ENCODE measurements around the gene OR4K17. TPM values are rescaled to one million over a fixed set of nuclear protein-coding genes. Genes with fewer than 3 reads are reported as not detected.

Gene OR4K17
- total RNA-seq, 1 donor from 2014 or later, result not detected

GRCh38 chr14:20116748-20117147 lies 6.2 kb downstream of the OR4K17 start:
- no peak for TF ChIP-seq CTCF (IDR thresholded peaks at IDR 0.05; ENCODE audit: unreplicated experiment)
- H3K36me3 Mint-ChIP-seq (ENCODE audit: insufficient read depth), result peaks cover 6% of the 10 kb centered on the region

GRCh38 chr14:20118795-20119194 lies 8.3 kb downstream of the OR4K17 start:
- Mint-ChIP-seq H3K36me3 (ENCODE audit: insufficient read depth) (peaks cover 4% of the 10 kb centered on the region), H3K27me3 (no peaks in the 10 kb centered on the region), H3K4me1 (ENCODE audit: low read depth) (no peaks in the 10 kb centered on the region), H3K4me3 (ENCODE audit: low read depth) (no peak overlapping the region), H3K27ac (no peak overlapping the region), H3K9me3 (ENCODE audit: low read depth) (peaks cover 63% of the 10 kb centered on the region)
- no peak for DNase-seq (ENCODE audit: low spot score, unreplicated experiment)
- TF ChIP-seq CTCF (IDR thresholded peaks at IDR 0.05; ENCODE audit: unreplicated experiment), result no peak

More at GRCh38 chr14:20116748-20117147, 6.2 kb downstream of the OR4K17 start:
- no peak for DNase-seq (ENCODE audit: low spot score, unreplicated experiment)
- H3K4me3 Mint-ChIP-seq (ENCODE audit: low read depth), result no peak overlapping the region
- peaks cover 58% of the 10 kb centered on the region for H3K9me3 Mint-ChIP-seq (ENCODE audit: low read depth)
- no peaks in the 10 kb centered on the region for H3K4me1 Mint-ChIP-seq (ENCODE audit: low read depth)
- H3K27me3 Mint-ChIP-seq, result no peaks in the 10 kb centered on the region
- no peak overlapping the region for H3K27ac Mint-ChIP-seq

GRCh38 chr14:20138520-20138919 lies 28.0 kb downstream of the OR4K17 start, which contains the start of gene OR4N5:
TSS of gene OR4N5 (plus strand) at chr14:20138820. CDS start at chr14:20143736, 4,916 bp downstream.
- Mint-ChIP-seq H3K4me1 (ENCODE audit: low read depth) (no peaks in the 10 kb centered on the region), H3K36me3 (ENCODE audit: insufficient read depth) (no peaks in the 10 kb centered on the region)
- TF ChIP-seq CTCF (IDR thresholded peaks at IDR 0.05; ENCODE audit: unreplicated experiment), result no peak

DNA sequence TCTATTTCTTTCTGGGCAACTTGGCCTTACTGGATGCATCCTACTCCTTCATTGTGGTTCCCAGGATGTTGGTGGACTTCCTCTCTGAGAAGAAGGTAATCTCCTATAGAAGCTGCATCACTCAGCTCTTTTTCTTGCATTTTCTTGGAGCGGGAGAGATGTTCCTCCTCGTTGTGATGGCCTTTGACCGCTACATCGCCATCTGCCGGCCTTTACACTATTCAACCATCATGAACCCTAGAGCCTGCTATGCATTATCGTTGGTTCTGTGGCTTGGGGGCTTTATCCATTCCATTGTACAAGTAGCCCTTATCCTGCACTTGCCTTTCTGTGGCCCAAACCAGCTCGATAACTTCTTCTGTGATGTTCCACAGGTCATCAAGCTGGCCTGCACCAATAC lies 33.4 kb downstream of the OR4K17 start:
- no peak overlapping the region for H3K27ac Mint-ChIP-seq
- H3K4me1 Mint-ChIP-seq (ENCODE audit: low read depth), result no peaks in the 10 kb centered on the region

More at GRCh38 chr14:20138520-20138919, 28.0 kb downstream of the OR4K17 start, which contains the start of gene OR4N5:
- Mint-ChIP-seq H3K4me3 (ENCODE audit: low read depth) (no peak within 1 kb of the TSS), H3K27me3 (no peaks in the 10 kb centered on the region), H3K27ac (no peak within 1 kb of the TSS), H3K9me3 (ENCODE audit: low read depth) (peaks cover 62% of the 10 kb centered on the region)
- DNase-seq (ENCODE audit: low spot score, unreplicated experiment), result no peak

GRCh38 chr14:20144820-20145219 lies 34.3 kb downstream of the OR4K17 start:
- Mint-ChIP-seq H3K27ac (no peak overlapping the region), H3K27me3 (no peaks in the 10 kb centered on the region), H3K36me3 (ENCODE audit: insufficient read depth) (no peaks in the 10 kb centered on the region), H3K9me3 (ENCODE audit: low read depth) (peaks cover 68% of the 10 kb centered on the region), H3K4me3 (ENCODE audit: low read depth) (no peak overlapping the region), H3K4me1 (ENCODE audit: low read depth) (no peaks in the 10 kb centered on the region)
- DNase-seq (ENCODE audit: low spot score, unreplicated experiment), result no peak
- TF ChIP-seq CTCF (IDR thresholded peaks at IDR 0.05; ENCODE audit: unreplicated experiment), result no peak

More for the DNA sequence above, 33.4 kb downstream of the OR4K17 start:
- no peak for DNase-seq (ENCODE audit: low spot score, unreplicated experiment)
- no peaks in the 10 kb centered on the region for H3K27me3 Mint-ChIP-seq
- H3K36me3 Mint-ChIP-seq (ENCODE audit: insufficient read depth), result no peaks in the 10 kb centered on the region
- H3K9me3 Mint-ChIP-seq (ENCODE audit: low read depth), result peaks cover 65% of the 10 kb centered on the region
- no peak for TF ChIP-seq CTCF (IDR thresholded peaks at IDR 0.05; ENCODE audit: unreplicated experiment)
- H3K4me3 Mint-ChIP-seq (ENCODE audit: low read depth), result no peak overlapping the region
